DMS153 treated with DMSO at 0.1 percent for 48 hours (cell line): Measurements from ENCODE around the gene ARL6IP6.
A peak's percentile ranks its signal among the peaks of the same experiment; 100 is the strongest.
"Not testable (repeated sequence)": the region's sequence is repeated elsewhere in the genome, so short reads cannot be mapped to it uniquely, and the experiment has no call there.

ENCODE experiments used
- DNase-seq: peaks from one replicate; lab custom pipeline; 2025; ENCODE audit not compliant: unreplicated experiment; lab: John Stamatoyannopoulos, UW

Gene ARL6IP6

GRCh38 chr2:152720794-152721193 lies 2.4 kb downstream of the ARL6IP6 start:
- DNase-seq: no peak

GRCh38 chr2:152722639-152723038 lies 4.2 kb downstream of the ARL6IP6 start:
- not testable (repeated sequence) for DNase-seq

- DNase-seq: no peak
Measured at GRCh38 chr2:152723918-152724317, 5.5 kb downstream of the ARL6IP6 start.

GRCh38 chr2:152729844-152730243 lies 11.4 kb downstream of the ARL6IP6 start:
- no peak for DNase-seq

GRCh38 chr2:152730591-152731333 lies 12.3 kb downstream of the ARL6IP6 start:
- DNase-seq: no peak

GRCh38 chr2:152737509-152737908 lies 19.1 kb downstream of the ARL6IP6 start:
- not testable (repeated sequence) for DNase-seq

GRCh38 chr2:152738438-152738837 lies 20.0 kb downstream of the ARL6IP6 start:
- no peak for DNase-seq

- not testable (repeated sequence) for DNase-seq
Measured at GRCh38 chr2:152739705-152740104, 21.3 kb downstream of the ARL6IP6 start.

GRCh38 chr2:152740743-152741328 lies 22.4 kb downstream of the ARL6IP6 start:
- peak; percentile 30 for DNase-seq

GRCh38 chr2:152743002-152743401 lies 24.6 kb downstream of the ARL6IP6 start:
- DNase-seq: no peak

- DNase-seq: not testable (repeated sequence)
Measured at GRCh38 chr2:152747751-152748150, 29.3 kb downstream of the ARL6IP6 start.

GRCh38 chr2:152755029-152755428 lies 36.6 kb downstream of the ARL6IP6 start:
- no peak for DNase-seq

- no peak for DNase-seq
Measured at GRCh38 chr2:152759290-152760072, 41.1 kb downstream of the ARL6IP6 start.

GRCh38 chr2:152761214-152761613 lies 42.8 kb downstream of the ARL6IP6 start:
- DNase-seq: no peak

- no peak for DNase-seq
Measured at GRCh38 chr2:152762202-152762601, 43.8 kb downstream of the ARL6IP6 start.

- DNase-seq: not testable (repeated sequence)
Measured at GRCh38 chr2:152763208-152763607, 44.8 kb downstream of the ARL6IP6 start.

- no peak for DNase-seq
Measured at GRCh38 chr2:152763651-152764050, 45.2 kb downstream of the ARL6IP6 start.

GRCh38 chr2:152766928-152767327 lies 48.5 kb downstream of the ARL6IP6 start:
- DNase-seq: no peak

- no peak for DNase-seq
Measured at GRCh38 chr2:152781175-152781574, 62.8 kb downstream of the ARL6IP6 start.

- no peak for DNase-seq
Measured at GRCh38 chr2:152782171-152782570, 63.8 kb downstream of the ARL6IP6 start.

GRCh38 chr2:152790883-152791282 lies 72.5 kb downstream of the ARL6IP6 start:
- no peak for DNase-seq

- peak; percentile 30 for DNase-seq
Measured at GRCh38 chr2:152791979-152792378, 73.6 kb downstream of the ARL6IP6 start.
